HG03342 (cell line): ENCODE data around the gene AOPEP.

Source experiments
- ATAC-seq: cut with Tn5 transposase; IDR thresholded peaks from one replicate; pipeline ENCODE4 v1.9.1; 2021; ENCODE audit warnings: mild to moderate bottlenecking, moderate library complexity; ENCODE audit not compliant: unreplicated experiment

The AOPEP gene

DNA sequence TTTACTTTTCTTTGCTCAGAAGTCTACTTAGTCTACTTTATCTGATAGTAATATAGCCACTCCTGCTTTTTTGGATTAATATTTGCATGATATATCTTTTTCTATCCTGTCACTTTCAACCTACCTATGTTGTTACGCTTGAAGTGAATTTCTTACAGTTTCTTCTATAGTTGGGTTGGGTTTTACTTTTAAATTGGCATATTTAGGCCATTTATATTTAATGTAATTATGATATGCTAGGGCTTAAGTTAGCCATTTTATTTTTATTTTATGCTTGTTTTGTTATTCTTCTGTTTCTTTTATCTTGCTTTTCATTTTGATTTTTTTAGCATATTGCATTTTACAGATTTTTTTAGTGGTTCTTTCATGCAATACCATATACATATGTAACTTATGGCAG lies 164.7 kb downstream of the AOPEP start:
- ATAC-seq: no peak

DNA sequence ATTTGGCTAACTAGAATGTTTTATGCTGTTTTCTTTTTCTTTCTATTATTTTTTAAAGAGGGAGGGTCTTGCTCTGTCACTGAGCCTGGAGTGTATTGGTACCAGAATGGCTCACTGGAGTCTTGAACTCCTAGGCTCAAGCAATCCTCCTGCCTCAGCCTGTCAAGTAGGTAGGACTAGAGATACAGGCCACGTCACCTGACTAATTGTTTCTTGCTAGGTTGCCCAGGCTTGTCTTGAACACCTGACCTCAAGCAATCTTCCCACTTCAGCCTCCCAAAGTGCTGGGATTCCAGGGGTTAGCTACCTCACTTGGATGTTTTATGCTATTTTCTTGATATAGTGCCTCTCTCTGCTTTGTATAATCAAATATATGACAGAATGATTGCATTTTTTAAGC lies 166.2 kb downstream of the AOPEP start:
- ATAC-seq: no peak

DNA sequence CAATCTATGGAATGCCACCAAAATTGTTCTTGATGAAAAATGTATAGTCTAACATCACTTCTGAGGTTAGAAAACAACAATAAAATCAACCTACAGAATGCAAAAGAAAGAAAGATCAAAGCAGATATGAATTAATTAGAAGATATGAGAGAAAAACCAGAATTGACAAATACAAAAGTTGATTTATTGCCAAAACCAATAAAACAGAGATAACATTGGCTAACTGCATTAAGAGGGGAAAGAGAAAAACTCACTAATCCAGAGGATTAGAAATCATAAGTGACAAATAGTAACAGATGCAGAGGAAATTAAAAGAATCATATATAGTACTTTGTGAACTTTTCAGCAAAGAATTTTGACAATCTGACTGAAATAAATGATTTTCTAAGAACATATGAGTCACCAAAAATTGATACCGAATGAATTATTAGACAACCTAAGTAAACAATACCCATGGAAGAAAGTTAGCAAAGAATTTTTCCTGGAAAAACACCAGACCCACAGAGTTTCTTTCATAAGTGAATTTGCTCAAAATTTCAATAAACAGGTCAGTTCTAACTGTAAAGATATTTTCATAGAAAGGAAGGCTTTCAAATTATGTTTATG lies 167.7 kb downstream of the AOPEP start:
- ATAC-seq: no peak

DNA sequence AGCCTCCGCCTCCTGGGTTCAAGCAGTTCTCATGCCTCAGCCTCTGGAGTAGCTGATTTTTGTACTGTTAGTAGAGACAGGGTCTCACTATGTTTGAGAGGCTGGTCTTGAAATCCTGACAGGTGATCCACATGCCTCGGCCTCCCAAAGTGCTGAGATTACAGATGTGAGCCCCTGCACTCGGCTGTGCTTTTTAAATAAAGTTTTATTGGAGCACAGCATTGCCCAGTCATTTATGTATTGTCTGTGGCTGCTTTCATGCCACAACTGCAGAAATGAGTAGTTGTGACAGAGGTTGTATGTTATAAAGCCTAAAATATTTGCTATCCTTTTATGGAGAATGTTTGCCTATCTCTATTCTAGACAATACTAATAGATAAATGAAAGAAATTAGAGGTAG lies 169.2 kb downstream of the AOPEP start:
- no peak for ATAC-seq

DNA sequence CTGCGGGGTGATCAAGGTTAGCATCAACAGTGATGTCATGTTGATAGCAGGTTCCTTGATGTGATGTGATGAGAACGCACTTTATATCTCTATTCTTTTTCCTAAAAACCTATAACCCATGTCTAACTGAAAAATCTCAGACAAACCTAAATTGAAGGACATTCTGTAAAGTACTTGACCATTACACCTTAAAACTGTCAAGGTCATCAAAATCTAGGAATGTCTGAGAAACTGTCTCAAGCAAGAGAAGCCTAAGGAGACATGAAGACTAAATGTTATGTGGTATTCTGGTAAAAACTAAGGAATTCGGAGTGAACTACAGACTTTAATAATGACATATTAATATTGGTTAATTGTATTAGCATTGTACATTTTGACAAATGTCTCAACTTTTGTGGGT lies 170.0 kb downstream of the AOPEP start:
- ATAC-seq: no peak

DNA sequence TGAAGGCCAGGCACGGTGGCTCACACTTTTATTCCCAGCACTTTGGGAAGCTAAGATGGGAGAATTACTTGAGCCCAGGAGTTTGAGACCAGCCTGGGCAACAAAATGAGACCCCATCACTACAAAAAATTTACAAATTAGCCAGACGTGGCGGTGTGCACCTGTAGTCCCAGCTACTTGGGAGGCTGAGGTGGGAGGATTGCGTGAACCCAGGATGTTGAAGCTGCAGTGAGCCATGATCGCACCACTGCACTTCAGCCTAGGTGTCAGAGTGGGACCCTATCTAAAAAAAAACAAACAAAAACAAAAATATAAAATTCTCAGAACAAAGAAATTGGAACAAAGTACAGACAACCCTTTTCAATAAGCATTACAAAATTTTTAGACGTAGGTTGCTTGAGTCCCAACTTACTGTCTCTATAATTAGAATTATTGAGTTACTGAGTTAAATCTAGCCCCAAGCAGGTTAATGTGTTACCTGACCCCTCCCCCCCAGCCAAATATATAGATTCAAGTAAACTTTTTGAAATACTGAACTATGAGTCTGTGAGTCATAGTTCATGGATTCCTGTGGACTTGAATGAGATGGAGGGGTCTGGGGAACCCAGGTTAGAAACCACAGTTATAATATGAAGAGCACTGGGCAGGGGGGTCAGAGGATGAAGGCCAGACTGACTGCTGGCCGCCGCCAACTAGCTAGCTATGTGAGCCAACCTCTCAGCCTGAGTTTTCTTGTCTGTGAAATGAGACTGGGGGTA lies 173.1 kb downstream of the AOPEP start:
- ATAC-seq: no peak

DNA sequence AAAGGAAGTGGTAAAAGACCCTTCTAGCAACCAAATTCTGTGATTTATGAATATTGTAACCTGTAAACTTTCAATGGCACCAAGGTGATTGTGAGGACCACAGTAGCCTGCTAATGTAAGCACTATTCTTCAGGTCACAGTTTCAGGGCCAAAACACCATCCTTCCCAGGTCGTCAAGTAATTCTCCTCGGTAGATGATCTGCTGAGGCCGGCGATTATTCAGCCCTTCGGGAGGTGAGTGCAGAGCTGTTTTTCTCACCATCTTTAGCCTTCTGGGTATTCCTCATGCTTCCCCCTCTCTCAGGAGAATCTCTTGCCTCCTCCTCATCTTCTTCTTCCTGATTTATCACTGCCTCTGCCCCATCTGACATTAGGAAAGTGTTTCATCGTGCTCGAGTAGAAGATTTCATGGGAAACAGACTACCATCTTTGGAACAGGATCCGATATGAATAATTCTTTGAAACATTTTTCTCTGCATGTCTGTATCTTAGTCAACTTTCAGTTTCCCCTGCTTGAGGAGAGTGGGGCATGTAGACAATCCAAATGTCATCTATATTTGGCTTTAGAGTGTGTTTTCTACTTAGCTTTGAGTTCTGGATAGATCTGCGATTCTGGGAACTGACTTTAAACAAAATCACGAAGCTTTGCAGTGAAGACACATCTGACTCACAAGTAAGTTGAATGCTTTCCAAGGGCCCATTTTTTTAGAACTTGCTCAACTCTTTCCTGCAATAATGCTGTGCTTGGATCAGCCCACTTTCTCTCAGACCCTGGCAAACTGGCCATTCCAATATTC lies 173.9 kb downstream of the AOPEP start:
- no peak for ATAC-seq

DNA sequence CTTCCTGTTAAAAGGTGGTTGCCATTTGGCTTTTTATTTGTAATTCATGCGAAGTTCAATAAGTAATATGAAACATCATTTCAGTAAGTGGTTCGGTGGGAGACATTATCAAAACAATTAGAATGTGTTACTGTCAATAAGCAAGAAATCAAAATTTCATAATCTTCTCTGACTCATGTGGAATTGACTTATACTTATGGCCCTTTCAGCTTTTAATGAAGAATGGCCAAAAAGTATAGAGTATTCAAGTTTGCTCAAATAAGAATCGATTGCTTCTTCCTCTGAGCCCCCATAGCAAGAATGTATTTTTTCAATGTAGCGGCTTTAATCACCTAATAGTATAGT lies 174.5 kb downstream of the AOPEP start:
- ATAC-seq: no peak

DNA sequence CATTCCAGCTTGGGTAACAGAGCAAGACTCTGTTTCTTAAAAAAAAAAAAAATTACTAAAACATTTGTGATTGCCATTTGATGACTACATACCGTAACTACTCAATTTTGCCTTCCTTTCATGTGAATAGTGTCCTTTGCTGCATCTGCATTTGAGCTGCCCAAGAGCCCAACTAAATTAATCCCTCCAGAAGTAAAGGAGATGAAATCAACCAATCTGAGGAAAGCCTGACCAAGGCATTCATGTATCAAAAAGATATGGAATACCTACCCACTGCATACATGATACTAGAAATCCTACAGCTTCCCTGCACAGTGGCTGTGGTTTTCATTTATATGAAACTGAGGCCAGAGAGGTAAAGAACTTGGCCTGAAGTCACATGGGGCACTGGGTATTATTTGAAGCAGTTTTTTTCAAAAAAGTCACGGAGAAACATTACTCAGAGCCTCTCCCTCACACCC lies 177.5 kb downstream of the AOPEP start:
- no peak for ATAC-seq

DNA sequence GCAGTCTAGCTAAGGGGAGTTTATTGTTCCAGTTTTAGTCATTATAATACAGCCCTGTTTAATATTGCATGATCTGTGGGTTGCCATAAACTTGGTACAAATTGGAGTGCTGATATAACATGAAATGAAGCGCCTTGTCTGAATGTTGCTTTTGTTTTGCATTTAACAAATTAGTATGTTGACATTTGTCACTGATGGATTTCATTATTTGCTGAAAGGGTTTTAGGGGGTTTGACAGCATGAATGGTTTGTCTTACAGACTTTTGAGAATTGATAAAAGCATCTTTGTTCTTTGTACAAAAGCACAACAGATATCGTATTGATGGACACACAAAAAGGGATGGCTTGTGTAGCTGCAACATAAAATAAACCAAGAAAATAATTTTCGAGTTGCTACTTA lies 178.3 kb downstream of the AOPEP start:
- ATAC-seq: no peak

DNA sequence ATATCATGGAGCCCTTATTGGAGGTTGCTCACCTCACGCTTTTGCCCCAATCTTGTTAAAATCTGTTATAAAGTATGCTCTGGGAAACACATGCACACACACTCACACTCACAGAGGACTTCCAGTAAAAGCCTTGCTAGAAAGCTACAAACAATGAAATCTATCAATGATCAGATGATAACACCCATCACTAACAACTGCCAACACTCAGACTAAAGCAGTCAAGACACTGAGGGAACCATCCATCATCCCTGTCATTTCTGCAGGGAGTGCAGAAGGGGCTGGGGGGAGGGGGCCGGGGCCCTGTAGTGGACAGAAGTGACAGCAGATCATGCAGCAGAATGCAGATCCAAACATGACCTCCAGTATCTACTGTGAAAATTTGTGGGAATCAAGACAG lies 179.1 kb downstream of the AOPEP start:
- no peak for ATAC-seq

DNA sequence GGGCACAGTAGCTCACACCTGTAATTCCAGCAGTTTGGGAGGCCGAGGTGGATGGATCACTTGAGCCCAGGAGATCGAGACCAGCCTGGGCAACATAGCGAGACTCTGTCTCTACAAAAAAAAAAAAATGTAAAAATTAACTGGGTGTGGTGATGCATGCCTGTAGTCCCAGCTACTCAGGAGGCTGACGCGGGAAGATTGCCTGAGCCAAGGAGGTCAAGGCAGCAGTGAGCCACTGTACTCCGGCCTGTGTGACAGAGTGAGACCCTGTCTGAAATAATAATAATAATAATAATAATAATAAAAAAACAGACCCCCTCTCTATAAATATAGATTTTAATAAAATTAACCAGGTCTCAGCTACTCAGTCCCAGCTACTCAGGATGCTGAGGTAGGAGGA lies 179.7 kb downstream of the AOPEP start:
- no peak for ATAC-seq

DNA sequence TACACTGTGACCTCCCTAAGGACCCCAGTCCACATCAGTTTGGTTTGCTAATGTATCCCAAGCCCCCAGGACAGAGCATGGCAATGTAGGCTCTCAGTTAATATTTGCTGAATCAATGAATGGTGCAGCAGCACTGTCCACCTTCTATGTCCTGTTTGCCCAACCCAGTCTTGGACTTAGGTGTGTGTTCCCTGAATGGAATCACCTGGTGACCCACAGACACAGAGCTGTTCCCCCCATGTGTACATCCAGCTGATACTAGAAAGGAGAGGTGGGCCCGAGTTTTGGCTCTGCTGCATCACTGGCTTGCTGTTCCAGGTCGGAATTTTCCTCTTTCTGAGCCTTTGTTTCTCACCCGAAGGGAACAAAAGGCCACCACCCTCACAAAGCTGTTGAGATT lies 180.2 kb downstream of the AOPEP start:
- no peak for ATAC-seq

DNA sequence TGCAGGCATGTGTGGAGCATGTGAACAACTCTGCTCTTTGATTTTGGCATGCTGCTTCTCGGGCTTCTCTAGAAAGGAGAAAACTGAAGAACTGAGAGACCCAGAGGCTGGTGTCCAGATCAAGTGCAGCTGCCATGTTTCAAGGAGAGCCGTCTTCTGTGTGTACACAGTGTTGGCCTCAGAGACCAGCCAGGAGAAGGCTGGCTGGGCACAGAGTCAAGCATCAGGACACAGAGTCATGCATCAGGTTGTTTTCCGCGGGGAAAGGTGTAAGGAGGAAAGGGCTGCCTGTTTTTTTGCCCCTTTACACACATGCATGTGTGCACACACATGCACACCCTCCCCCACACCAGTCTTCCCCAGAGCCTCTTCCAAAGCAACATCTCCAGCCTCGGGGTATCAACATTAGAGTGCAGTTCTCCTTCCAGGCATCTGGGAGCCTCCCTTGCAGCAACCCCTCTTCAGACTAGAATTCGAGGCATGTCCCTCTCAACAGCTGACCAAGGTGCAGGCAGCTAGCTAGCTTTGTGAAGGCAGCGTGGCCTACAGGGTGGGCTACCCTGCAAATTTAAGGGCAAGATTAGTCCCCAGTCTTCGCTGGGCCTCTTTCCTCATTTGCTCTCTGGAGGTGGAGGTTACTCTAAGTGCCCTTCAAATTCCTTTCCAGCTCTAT lies 180.9 kb downstream of the AOPEP start:
- ATAC-seq: no peak

DNA sequence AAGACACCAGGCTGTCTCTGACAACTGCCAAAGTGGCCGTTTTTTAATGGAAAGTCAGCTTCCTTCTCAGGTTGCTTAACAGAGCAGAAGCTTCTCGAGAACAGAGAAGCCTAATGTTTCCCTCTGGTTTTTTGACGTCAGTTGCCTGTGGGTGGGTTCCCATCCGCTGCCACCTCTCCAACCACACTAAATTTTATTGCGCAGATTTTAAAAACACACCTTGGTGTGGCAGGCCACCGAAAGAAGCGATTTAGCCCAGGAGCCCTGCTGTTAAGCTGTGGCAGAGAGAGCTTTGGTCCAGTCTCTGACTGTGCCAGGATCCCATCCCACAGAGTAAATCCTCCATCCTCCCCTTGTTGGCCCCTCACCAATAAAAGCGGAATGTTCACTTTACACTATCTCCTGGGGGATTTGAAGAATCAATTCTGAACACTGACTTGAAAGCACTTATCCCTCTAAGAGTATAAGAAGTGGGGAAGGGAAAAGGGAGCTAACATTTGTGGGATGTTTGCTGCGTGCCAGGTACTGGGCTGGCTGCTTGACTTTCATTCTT lies 181.6 kb downstream of the AOPEP start:
- no peak for ATAC-seq

DNA sequence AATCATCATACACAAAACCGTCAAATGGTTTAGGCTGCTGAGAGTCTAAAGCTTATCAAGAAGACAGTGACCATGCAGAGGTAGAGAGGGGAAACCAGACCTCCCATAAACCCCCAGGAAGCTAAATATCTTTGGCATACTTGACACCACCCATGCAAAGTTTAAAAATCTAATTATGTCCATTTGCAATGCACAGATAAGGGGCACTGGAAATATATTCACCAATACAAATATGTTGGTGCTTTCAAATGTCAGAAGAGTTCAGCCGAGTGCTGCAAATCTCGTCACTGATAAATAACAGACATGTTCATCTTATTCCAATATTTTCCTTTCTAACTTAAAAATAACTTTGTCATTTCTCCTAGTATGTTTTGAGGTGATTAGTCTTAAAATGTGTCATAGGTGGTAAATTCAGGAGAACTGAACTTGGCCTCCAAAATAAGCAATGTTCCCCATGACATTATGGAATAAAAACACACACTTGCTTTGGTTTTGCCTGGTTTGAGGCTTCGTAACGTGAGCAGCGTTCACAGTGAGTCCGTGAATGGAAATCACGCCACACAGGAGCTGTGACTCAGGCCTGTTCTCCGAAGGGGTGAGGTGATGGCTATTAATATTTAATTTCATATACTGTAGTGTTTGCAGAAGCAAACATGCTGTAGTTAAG lies 182.2 kb downstream of the AOPEP start:
- ATAC-seq: no peak

DNA sequence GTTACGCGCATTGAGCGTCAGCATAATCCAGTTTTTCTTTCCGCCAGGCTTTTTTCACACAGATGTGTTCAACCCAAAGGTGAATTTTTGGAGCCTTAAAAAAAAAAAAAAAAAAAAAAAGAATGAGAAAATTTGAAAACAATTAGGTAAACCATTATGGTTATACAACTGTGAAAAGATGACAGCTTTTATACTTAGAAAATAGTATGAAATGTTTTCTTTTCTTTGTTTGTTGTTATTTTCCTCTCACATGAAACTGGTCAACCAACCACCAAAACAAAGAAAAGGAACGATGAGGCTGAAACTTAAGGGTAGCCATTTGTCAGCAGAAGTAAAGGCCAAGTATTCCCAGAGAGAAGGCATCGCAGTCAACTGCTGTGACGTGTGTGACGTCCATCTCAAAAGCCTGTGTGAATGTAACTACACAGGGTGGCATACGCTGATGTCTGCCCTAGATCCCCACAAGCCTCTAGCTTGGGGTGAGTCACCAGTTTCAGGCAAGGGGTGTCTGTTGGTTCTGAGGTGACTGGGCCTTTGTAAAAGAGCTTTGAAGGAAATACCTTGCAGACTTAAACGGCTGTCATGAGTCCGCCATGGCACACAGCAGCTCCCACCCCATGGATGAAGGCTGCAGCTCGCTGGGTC lies 182.9 kb downstream of the AOPEP start:
- ATAC-seq: no peak

DNA sequence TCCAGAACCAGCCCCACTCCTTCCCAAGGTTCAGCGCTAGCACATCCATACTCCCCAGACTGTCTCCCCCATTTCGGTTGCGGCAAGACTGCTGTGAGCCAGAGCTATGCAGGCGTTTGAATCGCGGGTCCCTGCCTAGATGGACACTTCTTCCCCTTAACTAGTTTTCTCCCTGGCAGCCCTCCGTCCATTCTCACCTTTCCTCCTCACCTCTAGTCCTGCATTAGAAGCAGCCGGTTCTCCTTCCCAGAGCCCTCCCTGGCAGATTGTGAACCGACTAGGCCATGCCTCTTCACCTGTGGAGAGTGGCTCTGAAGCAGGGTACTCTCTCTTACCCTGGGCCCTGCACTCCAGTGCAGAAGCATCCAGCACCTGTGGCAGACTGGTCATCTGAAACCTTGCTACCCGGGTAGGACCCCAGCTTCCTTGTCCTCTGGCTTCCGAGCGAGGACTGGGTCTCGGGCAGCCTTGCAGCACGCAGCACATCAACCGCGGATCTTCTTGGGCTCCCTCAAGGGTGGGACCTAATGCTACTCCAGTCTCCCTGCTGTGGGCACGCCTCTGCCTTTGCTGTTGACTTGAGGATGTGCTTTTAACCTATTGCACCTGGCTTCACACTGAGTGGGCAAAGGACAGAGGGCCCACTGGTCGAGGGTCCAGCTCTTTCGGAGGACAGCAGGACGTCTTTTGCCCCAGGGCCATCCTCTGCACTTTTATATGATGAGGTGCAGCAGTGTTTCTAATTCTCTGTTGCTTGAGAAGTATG lies 183.6 kb downstream of the AOPEP start:
- no peak for ATAC-seq

DNA sequence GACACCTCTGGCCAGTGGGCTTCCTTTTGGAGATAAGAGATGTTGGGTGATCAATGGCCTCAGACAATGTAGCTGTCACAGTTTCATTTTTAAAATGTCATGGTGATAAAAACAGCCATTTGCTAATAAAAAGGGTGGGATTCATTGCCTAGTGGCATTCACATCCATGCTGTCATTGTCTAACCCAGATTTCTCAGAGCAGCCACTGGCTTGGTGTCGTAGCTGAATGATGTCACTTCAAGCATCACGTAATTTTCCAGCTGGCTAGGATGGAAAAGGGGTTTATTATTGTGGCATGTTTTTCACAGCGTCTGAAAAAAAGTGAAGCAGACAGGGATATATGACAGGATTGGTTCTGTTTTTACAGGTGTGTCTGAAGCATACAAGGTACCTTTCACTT lies 184.7 kb downstream of the AOPEP start:
- no peak for ATAC-seq
